SK-N-MC (cell line): Measurements from ENCODE around the gene KRR1.
"Not testable (repeated sequence)": the region's sequence is repeated elsewhere in the genome, so short reads cannot be mapped to it uniquely, and the experiment has no call there.

ENCODE experiments used
- DNase-seq: peaks from one replicate; pipeline ENCODE4 v3.0.0-alpha.2; 2011; ENCODE audit warnings: low read depth, low spot score
- H3K27ac ChIP-seq: fragments of 200-600 bp; sonication (generic); 2 replicates; pipeline ENCODE4 v1.5.1; 2016; ENCODE audit warnings: mixed run types
- H3K36me3 ChIP-seq: fragments of 200-600 bp; sonication (generic); 2 replicates; pipeline ENCODE4 v1.6.1; 2017; ENCODE audit warnings: antibody characterized with exemption, low read length, mixed read lengths; ENCODE audit not compliant: insufficient read depth
- H3K4me3 ChIP-seq: fragments of 200-600 bp; sonication (generic); 2 replicates; pipeline ENCODE4 v1.5.1; 2016
- H3K9ac ChIP-seq: fragments of 200-600 bp; sonication (generic); 2 replicates; pipeline ENCODE4 v1.8.0; 2017; ENCODE audit warnings: mixed run types, mixed read lengths; ENCODE audit not compliant: insufficient read length
- H3K9me3 ChIP-seq: fragments of 200-600 bp; sonication (generic); 2 replicates; pipeline ENCODE4 v1.6.1; 2017; ENCODE audit warnings: low read depth, mild to moderate bottlenecking, antibody characterized with exemption, low read length, moderate library complexity, mixed read lengths
- EZH2 ChIP-seq: fragments of 200-600 bp; sonication (generic); IDR thresholded peaks from one replicate; pipeline ENCODE4 v1.6.1; 2017; ENCODE audit warnings: antibody characterized with exemption
- FOXP2 ChIP-seq: optimal IDR thresholded peaks from 2 replicates; pipeline ENCODE3; 2011; ENCODE audit warnings: mild to moderate bottlenecking, moderate library complexity; ENCODE audit not compliant: insufficient read depth; ENCODE audit errors: extremely low read length, control extremely low read depth
- POLR2AphosphoS5 ChIP-seq: IDR thresholded peaks from 2 replicates; pipeline ENCODE4 v1.6.1; 2012; ENCODE audit warnings: mild to moderate bottlenecking, low read depth, low read length, borderline replicate concordance

The KRR1 gene

GRCh38 chr12:75447691-75448393 lies 63.6 kb downstream of the KRR1 start:
- Histone ChIP-seq H3K36me3 (no peaks in the 10 kb centered on the region), H3K27ac (no peak overlapping the region), H3K9me3 (no peaks in the 10 kb centered on the region), H3K4me3 (no peak overlapping the region), H3K9ac (no peak overlapping the region)
- no peak for TF ChIP-seq FOXP2
- TF ChIP-seq EZH2: no peak
- TF ChIP-seq POLR2AphosphoS5: no peak
- no peak for DNase-seq

- H3K27ac ChIP-seq: no peak overlapping the region
- H3K4me3 ChIP-seq: no peak overlapping the region
- H3K36me3 ChIP-seq: no peaks in the 10 kb centered on the region
- no peaks in the 10 kb centered on the region for H3K9me3 ChIP-seq
- DNase-seq: no peak
- no peak for TF ChIP-seq EZH2
- no peak for TF ChIP-seq FOXP2
- no peak for TF ChIP-seq POLR2AphosphoS5
- H3K9ac ChIP-seq: no peak overlapping the region
Observed at GRCh38 chr12:75446857-75447256, 64.6 kb downstream of the KRR1 start.

GRCh38 chr12:75445137-75445507 lies 66.3 kb downstream of the KRR1 start:
- H3K36me3 ChIP-seq, H3K27ac ChIP-seq, DNase-seq, H3K4me3 ChIP-seq, H3K9me3 ChIP-seq, H3K9ac ChIP-seq: not testable (repeated sequence)

- no peaks in the 10 kb centered on the region for H3K9me3 ChIP-seq
- no peak overlapping the region for H3K27ac ChIP-seq
- no peak overlapping the region for H3K4me3 ChIP-seq
- H3K36me3 ChIP-seq: no peaks in the 10 kb centered on the region
- DNase-seq: no peak
- TF ChIP-seq EZH2 (no peak), FOXP2 (no peak), POLR2AphosphoS5 (no peak)
- H3K9ac ChIP-seq: no peak overlapping the region
Observed at GRCh38 chr12:75444429-75445136, 66.8 kb downstream of the KRR1 start.

GRCh38 chr12:75443709-75444108 lies 67.7 kb downstream of the KRR1 start:
- DNase-seq: no peak
- Histone ChIP-seq H3K9ac (no peak overlapping the region), H3K27ac (no peak overlapping the region), H3K9me3 (no peaks in the 10 kb centered on the region), H3K36me3 (no peaks in the 10 kb centered on the region), H3K4me3 (no peak overlapping the region)
- TF ChIP-seq FOXP2: no peak
- TF ChIP-seq POLR2AphosphoS5: no peak
- no peak for TF ChIP-seq EZH2

GRCh38 chr12:75442454-75442853 lies 69.0 kb downstream of the KRR1 start:
- DNase-seq, H3K9me3 ChIP-seq, H3K36me3 ChIP-seq, H3K27ac ChIP-seq, H3K4me3 ChIP-seq, H3K9ac ChIP-seq: not testable (repeated sequence)

GRCh38 chr12:75441687-75442449 lies 69.5 kb downstream of the KRR1 start:
- H3K27ac ChIP-seq, H3K36me3 ChIP-seq, H3K9ac ChIP-seq, H3K4me3 ChIP-seq, H3K9me3 ChIP-seq, DNase-seq: not testable (repeated sequence)
